Measurements from ENCODE around the gene RGS1. TPM values are rescaled to one million over a fixed set of nuclear protein-coding genes. Genes with fewer than 3 reads are reported as not detected.

Gene RGS1
- total RNA-seq, 1 donor from 2014 or later, result not detected

DNA sequence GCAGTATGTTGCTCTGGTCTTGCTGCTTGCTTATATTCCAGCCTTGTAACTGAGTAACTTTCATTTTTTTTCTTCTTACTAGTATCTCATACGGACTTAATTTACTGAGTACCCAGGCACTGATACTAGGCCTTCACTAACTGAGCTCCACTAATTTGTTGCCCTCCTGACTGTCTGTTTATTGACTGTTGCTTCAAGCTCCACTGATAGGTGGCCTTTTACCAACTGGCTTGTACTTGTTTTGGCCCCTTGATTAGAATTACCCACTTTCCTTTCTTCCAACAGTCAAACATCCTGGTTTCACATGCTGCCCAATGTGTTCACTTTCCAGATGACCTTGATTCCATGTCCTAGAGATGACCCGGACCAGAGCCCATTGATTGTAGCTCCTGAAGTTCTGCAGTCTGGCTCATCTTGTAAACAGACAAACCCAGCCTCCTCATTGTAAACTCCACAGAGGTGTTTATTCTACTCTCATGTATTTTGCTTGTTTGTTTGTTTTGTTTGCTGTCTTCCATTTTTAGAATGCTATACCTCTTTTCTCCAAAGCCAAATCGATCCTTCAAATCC lies 27.7 kb downstream of the RGS1 start:
- no peak for DNase-seq (ENCODE audit: low spot score)
- Mint-ChIP-seq H3K9me3 (ENCODE audit: unreplicated experiment) (no peaks in the 10 kb centered on the region), H3K4me3 (ENCODE audit: unreplicated experiment) (no peak overlapping the region), H3K36me3 (ENCODE audit: low read depth, unreplicated experiment) (no peaks in the 10 kb centered on the region), H3K27ac (ENCODE audit: unreplicated experiment) (no peak overlapping the region), H3K27me3 (ENCODE audit: unreplicated experiment) (no peaks in the 10 kb centered on the region), H3K4me1 (ENCODE audit: unreplicated experiment) (no peaks in the 10 kb centered on the region)
- TF ChIP-seq CTCF (IDR thresholded peaks at IDR 0.05; ENCODE audit: unreplicated experiment), result no peak

DNA sequence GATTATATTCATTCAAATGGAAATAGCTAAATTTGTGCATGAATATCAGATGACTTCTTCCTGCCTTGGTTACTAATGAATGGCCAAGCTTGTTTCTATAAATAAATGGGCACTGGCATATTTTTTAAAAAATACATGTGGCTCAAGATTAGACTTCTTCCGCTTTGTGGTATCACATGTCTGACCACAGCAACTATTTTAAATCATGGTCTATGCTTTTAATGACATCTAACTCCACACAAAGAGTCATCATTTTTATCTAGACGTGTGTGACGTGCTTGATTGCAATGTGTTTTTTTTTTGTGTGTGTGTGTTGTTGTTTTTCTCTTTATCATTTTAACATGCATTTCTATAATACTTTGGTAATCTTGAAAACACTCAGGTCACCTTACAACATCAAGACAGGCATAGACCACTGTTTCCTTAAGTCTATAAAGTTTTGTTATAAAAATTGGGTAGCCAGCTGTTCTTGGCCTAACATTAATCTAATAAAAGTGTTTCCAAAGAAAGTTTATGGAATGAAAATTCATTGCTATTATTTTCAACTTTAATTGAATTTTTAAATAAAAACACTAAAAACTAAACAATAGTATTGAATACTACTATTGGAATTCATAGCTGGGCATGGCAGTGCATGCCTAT lies 29.5 kb downstream of the RGS1 start:
- DNase-seq (ENCODE audit: low spot score), result no peak
- no peak for TF ChIP-seq CTCF (IDR thresholded peaks at IDR 0.05; ENCODE audit: unreplicated experiment)
- Mint-ChIP-seq H3K4me1 (ENCODE audit: unreplicated experiment) (no peaks in the 10 kb centered on the region), H3K36me3 (ENCODE audit: low read depth, unreplicated experiment) (no peaks in the 10 kb centered on the region), H3K27me3 (ENCODE audit: unreplicated experiment) (no peaks in the 10 kb centered on the region), H3K9me3 (ENCODE audit: unreplicated experiment) (no peaks in the 10 kb centered on the region), H3K27ac (ENCODE audit: unreplicated experiment) (no peak overlapping the region), H3K4me3 (ENCODE audit: unreplicated experiment) (no peak overlapping the region)

DNA sequence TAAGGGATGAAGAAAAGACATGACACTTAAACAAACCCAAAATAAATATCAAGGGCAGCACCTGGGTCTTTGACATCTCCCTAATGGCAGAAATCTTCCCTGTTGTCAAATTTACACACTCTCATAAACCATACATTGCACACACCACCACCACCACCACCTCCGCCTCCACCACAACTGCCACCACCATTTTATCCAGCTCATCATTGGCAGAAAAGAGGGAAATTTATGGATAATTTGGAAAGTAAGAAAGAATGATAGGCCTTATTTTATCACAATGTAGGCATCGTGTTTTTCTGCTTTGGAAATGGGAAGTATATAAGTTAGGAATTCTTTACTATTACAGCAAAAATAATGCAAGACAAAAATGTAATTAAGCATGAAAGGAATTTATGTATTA lies 33.1 kb downstream of the RGS1 start:
- Mint-ChIP-seq H3K27me3 (ENCODE audit: unreplicated experiment) (no peaks in the 10 kb centered on the region), H3K9me3 (ENCODE audit: unreplicated experiment) (no peaks in the 10 kb centered on the region), H3K4me3 (ENCODE audit: unreplicated experiment) (no peak overlapping the region), H3K36me3 (ENCODE audit: low read depth, unreplicated experiment) (no peaks in the 10 kb centered on the region), H3K4me1 (ENCODE audit: unreplicated experiment) (no peaks in the 10 kb centered on the region), H3K27ac (ENCODE audit: unreplicated experiment) (no peak overlapping the region)
- DNase-seq (ENCODE audit: low spot score), result no peak
- no peak for TF ChIP-seq CTCF (IDR thresholded peaks at IDR 0.05; ENCODE audit: unreplicated experiment)

DNA sequence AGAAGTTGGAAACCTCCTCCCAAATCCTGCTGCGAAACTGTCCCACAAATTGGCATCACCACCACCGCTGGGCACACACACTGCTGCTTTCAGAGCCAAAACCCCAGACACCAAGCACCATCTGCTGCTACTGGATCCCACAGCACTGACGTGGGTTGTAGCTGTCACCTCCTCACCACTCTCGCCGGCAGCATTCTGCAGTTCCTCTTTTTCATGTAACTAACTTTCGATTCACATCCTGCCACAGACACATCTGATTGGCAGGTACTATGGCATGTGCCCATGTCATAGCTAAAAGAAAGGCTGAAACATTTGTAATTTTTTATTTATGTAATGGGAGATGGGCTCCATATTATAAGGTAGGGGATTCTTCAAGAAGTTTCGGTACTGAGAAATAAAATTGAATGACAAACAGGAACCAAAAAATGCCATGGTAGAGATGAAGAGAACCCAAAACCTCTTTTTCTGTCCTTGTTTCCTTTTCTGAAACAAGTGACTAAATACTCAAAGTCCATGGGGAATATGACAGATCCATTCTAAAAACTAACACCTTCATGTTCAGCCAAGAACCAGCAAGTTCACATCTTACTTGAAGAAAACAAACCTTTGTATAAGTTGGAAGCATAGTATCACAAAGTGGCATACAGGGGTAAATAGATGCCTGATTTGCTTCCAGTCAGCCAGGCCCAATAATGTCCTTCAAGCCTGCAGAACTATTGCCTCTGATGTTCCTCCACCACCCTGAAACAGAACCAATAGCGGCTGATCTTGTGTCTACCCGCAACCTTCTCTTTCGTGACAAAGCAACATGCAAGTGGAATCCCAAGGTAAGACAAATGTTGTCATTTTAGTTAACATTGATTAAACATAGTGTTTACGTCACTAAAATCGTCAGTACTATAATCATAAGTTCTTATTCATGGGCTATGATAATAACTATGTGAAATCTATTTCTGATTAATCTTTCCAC lies 33.8 kb downstream of the RGS1 start:
- no peaks in the 10 kb centered on the region for H3K27me3 Mint-ChIP-seq (ENCODE audit: unreplicated experiment)
- H3K4me3 Mint-ChIP-seq (ENCODE audit: unreplicated experiment), result no peak overlapping the region
- no peak for DNase-seq (ENCODE audit: low spot score)
- no peaks in the 10 kb centered on the region for H3K36me3 Mint-ChIP-seq (ENCODE audit: low read depth, unreplicated experiment)
- H3K9me3 Mint-ChIP-seq (ENCODE audit: unreplicated experiment), result no peaks in the 10 kb centered on the region
- H3K27ac Mint-ChIP-seq (ENCODE audit: unreplicated experiment), result no peak overlapping the region
- TF ChIP-seq CTCF (IDR thresholded peaks at IDR 0.05; ENCODE audit: unreplicated experiment), result no peak
- no peaks in the 10 kb centered on the region for H3K4me1 Mint-ChIP-seq (ENCODE audit: unreplicated experiment)

Data from endothelial cell (in vitro differentiated cells).